GM18502 (cell line): Measurements from ENCODE around the gene BRD1.

Experiments used
- ATAC-seq: cut with Tn5 transposase; IDR thresholded peaks from one replicate; pipeline ENCODE4 v1.9.1; 2021; ENCODE audit warnings: mild to moderate bottlenecking; ENCODE audit not compliant: unreplicated experiment, poor library complexity

The BRD1 gene

DNA sequence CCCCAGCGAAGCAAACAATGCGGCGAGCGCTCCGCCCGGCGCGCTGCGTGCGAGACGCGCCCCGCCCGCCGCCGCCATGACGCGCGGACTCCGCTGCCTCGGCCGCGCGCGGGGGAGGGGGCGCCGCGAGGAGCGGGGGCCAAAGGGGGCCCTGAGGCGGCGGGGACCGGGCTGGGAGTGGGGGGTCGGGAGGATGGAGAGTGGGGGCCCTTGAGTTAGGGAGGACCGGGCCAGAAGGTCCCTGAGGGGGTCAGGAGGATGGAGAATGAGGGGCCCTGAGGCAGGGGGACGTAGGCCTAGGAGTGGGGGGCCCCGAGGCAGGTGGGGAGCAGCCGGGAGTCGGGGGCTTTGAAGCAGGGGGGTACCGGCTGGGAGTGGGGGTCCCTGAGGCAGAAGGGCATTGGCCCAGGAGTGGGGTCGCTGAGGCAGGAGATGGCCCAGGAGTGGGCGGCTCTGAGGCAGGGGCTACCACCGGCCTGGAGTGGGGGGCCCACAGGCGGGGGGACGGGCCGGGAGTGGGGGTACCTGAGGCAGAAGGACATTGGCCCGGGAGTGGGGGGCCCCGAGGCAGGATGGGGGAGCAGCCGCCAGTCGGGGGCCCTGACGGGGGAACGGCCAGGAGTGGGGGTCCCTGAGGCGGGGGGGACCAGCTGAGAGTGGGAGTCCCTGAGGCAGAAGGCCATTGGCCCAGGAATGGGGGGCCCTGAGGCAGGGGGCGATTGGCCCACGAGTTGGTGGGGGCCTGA is at the start of gene BRD1:
Gene BRD1, minus strand, starts transcription at position 21 of the 746 bp plus-strand sequence. CDS start 3,556 bp downstream, outside the sequence.
- ATAC-seq, result no peak

DNA sequence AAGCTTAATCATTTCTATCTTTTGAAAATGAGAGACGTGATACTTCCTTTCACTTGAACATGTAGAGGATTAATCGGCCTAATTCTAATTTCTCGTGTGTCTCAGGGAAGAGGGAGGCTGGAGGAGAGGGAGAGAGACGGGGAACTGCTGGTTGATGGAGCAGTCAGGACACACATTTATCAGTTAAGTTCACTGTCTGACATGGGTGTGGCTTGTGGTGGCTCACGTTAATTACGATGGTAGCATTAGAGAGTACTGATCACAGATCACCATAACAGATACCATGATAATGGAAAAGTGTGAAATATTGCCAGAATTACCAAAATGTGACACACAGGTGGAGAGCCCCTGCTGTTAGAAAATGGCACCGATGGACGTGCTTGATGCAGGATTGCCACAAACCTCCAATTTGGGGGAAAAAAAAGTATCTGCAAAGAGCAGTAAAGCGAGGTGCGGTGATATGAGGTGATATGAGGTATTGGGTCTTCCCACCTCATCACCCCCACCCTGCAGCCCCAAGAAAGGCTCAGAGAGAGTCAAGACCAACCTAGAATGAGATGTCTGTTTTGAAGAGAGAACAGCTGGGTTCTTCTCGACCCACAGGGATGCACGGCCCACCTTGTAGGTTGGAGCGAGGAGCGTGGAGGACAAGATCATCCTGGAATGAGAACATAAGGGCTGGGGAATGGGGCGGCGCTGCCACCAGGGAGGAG is 45.7 kb upstream of the BRD1 start:
- no peak for ATAC-seq

DNA sequence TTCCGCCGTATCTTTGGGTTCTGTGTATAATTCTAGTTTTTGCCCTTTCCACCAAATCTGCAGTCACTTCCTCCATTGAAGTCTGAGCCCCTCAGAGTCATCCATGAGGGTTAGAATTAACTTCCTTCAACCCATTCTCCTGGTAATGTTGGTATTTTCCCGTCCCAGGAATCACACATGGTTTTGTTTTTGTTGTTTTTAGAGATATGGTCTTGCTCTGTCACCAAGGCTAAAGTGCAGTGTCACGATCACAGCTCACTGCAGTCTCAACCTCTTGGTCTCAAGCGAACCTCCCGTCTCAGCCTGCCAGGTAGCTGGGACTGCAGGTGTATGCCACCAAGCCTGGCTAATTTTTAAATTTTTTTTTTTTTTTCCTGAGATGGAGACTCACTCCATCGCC is 44.7 kb upstream of the BRD1 start:
- ATAC-seq, result no peak

DNA sequence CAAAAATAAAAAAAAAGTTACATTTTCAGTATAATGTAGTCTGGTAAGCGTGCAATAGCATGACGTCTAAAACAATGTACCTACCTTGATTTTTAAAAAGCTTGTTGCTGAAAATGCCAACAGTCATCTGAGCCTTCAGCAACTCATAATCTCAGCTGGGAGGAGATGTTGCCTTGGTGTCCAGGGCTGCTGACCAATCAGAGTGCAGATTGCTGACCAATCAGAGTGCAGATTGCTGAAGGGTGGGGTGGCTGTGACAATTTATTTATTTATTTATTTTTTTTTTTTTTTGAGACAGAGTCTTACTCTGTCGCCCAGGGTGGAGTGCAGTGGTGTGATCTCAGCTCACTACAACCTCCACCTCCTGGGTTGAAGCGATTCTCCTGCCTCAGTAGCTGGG is 43.8 kb upstream of the BRD1 start:
- no peak for ATAC-seq

DNA sequence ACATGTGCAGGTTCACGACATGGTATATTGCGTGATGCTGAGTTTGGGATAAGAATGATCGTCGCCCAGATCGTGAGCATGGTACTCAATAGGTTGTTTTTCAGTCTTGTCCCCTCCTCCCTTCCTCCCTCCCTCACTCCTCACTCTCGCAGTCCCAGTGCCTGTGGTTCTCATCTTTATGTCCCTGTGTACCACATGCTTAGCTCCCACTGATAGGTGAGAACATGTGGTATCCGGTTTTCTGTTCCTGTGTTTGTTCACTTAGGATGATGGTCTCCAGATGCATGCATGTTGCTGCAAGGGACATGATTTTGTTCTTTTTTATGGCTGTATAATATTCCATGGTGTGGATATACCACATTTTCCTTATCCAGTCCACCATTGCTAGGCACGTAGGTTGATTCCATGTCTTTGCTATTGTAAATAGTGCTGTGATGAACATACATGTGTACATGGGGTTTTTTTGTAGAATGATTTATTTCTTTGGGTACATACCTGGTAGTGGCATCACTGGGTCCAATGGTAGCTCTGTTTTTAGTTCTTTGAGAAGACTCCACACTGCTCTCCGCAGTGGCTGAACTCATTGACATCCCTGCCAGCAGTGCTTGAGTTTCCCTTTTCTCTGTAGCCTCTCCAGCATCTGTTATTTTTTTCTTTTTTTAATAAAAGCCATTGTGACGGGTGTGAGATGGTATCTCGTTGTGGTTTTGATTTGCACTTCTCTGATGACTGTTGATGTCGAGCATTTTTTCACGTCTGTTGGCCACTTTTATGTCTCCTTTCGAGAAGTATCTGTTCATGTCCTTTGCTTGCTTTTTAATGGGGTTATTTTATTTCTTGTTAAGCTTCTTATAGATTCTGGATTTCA is 42.4 kb upstream of the BRD1 start:
- no peak for ATAC-seq

DNA sequence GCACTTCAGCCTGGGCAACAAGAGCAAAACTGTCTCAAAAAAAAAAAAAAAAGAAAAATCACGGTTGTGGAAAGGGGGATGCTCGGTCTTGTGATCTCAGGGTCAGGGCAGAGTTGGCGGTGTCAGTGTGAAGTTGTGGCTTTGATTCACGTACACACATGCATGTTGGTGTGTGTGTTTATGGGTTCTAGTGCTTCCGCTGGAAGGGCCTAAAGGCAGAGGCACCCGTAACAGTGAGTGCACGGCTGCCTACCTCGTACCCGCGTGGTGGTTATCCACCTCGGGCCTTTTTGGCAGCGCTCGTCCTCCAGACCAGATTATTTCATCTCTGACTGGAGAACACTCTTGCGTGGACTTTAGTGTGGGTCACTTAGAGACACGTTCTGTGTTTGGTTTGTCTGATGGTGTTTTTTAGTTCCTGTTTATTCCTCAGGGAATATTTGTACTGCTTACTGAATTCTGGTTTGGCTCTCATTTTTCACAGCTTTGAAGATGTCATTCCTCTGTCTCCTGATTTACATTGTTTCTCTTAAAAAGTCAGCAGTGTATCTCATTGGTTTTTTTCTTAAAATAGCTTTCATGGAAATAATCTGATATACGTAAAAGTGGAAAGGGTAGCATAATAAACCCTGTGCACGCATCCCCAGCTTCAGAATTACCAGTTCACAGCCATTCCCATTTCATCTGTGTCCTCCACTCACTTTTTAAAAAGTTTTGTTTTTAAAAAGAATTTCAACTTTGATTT is 41.6 kb upstream of the BRD1 start:
- ATAC-seq, result no peak

DNA sequence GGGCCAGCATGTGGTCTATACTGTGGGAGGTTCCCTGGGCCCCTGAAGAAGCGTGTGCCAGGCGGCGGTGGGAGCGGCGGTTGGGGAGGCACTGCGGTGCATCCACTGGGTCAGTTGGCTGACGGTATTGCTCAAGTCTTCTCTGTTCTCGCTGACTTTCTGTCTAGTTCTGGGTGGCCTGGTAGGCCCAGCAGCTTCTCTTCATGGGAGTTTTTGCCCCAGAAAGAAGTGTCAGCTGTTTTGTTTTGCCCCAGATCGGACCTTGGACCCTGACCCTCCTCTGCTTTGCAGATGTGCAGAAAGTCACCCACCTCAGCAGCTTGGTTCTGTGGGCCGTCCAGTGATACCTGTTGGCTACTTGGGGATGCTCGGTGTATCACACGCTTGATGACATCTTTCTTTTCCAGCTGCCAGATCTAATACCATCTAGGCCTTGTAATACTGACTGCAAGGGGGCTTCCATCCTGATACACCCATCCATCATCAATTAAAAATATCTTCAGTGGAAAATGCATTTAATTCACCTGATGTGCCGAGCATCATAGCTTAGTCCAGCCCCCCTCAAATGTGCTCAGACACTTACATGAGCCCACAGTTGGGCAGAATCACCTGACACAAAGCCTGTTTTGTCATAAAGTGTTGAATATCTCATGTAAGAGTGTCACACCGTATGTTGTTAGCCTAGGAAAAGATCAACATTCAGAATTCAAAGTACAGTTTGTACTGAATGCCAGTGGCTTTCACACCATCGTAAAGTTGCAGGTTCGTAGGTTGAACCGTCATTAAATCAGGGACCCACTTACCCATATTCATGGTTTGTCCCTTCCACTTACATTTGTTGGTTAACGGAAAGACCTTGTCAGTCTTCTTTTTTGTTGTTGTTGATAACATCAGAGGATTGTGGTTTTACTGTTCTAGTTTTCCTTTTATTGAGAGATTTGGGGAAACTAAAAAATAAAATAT is 39.9 kb upstream of the BRD1 start:
- no peak for ATAC-seq

DNA sequence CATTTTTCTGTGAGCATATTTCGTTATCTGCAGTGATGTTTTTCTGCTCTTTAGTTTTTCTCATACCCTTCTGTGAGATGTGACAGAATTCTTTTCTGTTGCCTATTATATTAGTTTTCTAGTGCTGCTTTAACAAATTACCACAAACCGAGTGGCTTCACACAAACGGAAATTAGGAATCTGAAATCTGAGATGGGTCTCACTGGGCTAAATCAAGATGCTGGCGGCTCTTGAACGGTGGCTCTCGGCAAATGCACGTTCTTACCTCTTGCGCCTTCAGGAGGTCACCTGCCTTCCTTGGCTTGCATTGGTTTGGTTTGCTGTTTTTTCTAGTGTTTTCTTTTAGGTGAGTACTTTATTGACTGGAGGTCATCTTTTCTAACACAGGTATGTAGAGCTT is 39.0 kb upstream of the BRD1 start:
- no peak for ATAC-seq

DNA sequence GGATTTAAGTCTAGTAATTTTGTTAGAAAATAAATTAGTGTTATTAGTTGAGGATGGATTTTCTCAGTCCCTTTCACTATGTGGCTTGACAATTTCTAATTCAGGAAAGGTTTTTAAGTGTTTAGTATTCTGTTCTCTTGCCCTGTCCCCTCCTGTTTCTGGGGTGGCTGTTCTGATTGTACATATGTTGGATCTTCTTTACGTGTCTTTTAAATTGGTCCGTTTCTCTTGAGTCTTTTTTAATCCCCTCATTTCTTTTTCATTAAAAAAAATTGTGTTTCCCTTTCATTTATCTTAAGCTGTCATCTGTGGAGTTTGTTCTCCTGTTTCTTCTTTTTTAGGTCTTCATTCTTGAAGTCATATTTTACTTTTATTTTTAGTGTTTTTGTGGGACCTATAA is 38.5 kb upstream of the BRD1 start:
- no peak for ATAC-seq

DNA sequence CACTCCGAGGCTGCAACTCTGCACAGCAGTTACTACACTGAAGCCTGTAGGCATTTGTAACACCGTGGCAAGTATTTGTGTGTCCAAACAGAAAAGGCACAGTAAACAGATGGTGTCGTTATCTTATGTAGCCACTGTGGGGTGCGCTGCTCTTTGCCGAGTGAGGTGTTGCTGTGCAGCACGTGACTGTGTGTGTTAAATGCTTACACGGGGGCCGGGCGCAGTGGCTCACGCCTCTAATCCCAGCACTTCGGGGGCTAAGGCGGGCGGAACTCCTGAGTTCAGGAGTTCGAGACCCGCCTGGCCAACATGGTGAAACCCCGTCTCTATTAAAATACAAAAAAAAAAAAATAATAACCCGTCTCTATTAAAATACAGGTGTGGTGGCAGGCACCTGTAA is 37.5 kb upstream of the BRD1 start:
- ATAC-seq, result no peak

DNA sequence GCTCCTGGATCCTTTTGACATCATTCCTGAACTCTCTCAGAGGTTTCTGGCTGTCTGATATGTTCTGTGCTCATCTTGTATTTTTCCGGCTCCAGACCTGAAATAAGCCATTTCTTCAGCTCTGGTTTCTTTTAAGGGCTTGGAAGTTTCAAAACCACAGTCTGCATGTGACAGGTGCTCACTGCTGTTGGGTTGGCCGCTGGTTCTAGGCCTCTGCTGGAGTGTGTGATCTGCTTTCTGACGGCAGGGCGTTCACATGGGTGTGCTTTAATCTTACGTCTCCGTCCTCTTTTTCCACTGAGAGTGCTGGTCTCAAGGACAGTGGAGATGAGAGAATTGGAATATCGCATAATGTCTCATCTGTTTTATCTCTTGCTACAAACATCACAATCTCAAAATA is 36.3 kb upstream of the BRD1 start:
- ATAC-seq, result no peak

DNA sequence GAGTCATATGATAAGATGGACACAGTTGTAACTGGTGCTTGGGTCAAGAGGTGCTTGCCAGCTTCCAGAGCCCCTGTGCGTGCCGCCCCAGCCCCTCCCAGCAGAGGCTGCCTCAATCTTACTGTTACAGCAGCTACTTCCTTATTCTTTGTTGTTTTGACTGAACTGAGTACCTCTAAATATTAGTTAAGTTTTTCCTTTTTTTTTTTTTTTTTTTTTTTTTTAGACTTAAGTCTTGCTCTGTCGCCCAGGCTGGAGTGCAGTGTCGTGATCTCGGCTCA is 34.8 kb upstream of the BRD1 start:
- ATAC-seq, result no peak

DNA sequence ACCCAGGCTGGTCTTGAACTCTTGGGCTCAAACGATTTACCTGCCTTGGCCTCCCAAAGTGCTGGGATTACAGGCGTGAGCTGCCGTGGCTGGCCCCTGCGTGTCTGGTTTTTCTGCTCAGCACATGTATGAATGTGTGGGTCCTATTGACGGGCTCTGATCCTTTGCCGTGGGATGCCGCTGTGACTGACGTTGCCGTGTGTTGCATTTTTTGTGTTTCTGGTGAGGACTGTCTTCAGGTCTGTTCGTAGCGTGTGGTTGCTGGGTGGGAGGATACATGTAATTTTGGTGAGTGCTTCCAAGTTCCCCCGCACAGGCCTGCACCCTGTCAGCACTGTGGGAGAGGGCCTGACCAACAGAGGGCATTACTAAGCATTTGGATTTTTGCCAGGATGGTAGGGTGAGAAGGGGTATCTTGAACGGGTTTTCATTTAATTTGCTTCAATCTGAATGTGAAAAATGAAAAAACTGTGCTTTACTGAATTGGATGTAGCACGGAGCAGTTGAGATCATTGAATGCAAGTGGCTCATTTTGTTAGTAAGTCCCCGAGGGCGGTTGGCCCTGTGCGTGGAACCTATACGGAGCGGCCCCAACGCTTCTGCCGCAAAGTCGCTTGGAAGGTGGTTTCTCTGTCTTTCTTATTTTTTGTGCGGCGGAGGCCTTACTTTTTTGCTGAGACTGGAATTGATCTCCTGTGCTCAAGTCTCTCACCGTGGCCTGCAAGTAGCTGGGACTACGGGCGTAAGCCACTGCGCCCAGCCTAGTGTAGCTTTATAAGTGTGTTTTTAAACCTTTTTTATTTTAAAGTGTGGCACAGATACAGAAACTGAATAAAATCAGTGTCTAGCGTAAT is 34.2 kb upstream of the BRD1 start:
- no peak for ATAC-seq

DNA sequence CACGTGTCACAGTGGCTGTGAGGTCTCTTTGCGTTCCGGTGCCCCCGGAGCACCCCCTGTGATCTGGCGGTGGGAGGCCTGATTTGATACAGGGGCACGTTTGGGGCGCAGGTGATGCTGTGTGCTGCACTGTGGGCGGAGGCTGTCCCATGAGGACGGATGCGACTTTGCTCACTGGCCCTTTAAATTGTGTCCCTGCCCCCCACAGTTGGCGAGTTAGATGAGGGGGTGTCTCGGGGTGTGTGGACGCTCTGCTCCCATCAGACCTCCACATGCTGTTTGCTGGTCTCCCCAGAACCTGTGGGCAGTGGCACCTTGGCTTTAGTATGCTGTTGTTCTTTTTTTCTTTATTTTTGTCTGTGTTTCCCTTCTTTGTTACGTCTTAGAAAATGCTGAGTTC is 31.2 kb upstream of the BRD1 start:
- no peak for ATAC-seq

DNA sequence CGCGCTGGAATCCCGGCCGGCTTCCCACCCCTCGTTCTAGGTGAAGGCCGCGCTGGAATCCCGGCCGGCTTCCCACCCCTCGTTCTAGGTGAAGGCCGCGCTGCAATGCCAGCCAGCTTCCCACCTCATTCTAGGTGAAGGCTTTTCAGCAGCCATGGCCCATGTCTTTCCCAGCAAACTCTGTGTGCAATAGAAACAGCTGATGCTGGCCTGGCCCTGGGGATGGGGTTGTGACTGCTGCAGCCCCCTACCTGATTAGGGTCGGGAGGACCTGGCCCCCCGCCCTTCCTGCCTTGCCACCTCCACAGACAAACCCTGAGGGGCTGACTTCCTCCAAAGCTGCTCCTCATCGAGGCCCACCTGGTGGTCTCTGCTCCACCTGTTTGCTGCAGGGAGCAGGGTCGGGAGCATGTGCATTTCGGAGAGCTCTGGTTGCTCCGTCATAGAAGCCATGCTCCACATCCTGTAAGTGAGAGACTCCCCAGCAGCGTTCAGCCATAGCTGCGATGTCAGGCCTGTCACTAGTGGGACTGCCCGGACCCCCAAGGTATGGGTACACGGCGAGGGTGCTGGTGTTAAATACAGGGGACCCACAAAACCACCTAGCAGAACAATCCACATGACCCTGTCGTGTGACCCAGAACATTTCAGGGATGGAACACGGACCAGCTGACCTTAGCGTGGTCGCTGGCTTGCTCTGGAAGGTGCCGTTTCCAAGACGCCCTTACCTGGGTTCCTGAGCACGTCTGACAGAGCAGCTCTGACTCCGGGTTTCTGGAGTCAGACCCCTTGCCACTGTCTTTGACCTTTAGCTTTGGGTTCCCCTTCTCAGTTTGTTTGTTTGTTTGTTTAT is 29.3 kb upstream of the BRD1 start:
- no peak for ATAC-seq

DNA sequence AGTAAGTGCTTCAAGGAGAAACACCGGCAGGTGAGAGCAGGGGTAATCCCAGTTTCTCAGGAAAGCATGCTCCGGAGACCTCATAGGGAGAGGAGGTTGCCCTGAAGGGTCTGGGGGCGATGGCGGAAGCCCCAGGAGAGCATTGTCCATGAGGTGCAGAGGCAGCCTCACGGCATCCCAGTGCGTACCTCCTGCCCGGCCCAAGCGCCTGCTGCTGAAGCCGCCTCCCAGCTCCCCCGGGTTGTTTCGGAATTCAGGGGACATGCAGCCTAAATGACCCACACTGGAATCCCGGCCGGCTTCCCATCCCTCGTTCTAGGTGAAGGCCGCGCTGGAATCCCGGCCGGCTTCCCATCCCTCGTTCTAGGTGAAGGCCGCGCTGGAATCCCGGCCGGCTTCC is 28.7 kb upstream of the BRD1 start:
- no peak for ATAC-seq

DNA sequence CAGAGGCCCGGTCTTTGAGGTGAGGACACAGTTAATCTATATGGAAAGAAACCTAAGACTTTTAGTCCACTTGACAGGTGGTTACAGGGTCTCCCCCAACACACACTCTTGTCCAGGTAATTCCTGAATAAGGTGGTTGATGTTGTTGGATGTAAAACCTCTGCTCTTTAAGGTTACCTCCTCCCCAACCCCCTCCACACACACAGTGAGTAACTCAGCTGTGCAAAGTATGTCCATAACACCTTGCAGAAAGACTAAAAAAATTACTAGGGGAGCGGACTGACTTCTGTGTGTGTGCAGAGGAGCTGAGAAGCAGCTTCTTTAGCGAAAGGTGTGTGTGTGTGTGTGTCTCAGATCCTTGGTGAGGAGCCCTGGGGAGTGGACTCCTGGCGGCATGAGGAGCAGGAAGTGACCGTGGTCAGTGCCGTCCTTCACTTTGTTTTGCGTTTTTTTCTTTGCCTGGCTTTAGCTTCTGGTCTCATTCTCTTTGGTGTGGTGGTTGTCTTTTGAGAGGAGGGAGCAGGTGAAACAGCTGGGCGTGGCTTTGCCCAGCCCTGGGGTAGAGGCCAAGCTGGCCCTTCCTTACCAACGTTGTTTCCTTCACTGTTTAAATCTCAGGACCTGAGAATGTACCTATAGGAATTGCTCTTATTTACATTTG is 27.7 kb upstream of the BRD1 start:
- ATAC-seq, result no peak
